ENCODE data around the gene ME3.

The ME3 gene

DNA sequence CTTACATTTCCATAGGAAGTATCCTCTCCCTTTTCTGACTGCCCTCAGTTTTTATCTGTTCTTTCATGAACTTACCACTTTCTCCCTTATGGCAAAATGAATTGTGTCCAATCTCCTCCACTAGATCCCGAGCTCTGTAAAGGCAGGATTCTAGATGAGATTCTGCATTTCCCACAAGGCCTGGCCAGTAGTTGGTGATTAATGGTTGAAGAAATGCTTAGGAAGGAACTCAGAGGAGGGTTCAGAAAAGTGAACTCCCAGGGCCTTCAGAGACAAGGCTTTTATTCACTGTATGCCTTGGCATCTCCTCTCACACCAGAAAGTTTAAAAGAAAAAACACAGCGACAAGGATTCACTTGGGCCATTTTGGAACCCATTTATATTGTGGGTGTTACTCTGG is 231.6 kb downstream of the ME3 start:
- TF ChIP-seq, protein P1, sequence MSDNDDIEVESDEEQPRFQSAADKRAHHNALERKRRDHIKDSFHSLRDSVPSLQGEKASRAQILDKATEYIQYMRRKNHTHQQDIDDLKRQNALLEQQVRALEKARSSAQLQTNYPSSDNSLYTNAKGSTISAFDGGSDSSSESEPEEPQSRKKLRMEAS (IDR thresholded peaks at IDR 0.05) = no peak
- TF ChIP-seq ZBTB7A (IDR thresholded peaks at IDR 0.05; ENCODE audit: low read depth) (no peak), TAF1 (IDR thresholded peaks at IDR 0.05; ENCODE audit: low read depth) (no peak), CEBPB (IDR thresholded peaks at IDR 0.05) (no peak), NFIC (IDR thresholded peaks at IDR 0.05) (no peak), EP300 (IDR thresholded peaks at IDR 0.05; ENCODE audit: borderline replicate concordance) (no peak)
- TF ChIP-seq, protein P2, sequence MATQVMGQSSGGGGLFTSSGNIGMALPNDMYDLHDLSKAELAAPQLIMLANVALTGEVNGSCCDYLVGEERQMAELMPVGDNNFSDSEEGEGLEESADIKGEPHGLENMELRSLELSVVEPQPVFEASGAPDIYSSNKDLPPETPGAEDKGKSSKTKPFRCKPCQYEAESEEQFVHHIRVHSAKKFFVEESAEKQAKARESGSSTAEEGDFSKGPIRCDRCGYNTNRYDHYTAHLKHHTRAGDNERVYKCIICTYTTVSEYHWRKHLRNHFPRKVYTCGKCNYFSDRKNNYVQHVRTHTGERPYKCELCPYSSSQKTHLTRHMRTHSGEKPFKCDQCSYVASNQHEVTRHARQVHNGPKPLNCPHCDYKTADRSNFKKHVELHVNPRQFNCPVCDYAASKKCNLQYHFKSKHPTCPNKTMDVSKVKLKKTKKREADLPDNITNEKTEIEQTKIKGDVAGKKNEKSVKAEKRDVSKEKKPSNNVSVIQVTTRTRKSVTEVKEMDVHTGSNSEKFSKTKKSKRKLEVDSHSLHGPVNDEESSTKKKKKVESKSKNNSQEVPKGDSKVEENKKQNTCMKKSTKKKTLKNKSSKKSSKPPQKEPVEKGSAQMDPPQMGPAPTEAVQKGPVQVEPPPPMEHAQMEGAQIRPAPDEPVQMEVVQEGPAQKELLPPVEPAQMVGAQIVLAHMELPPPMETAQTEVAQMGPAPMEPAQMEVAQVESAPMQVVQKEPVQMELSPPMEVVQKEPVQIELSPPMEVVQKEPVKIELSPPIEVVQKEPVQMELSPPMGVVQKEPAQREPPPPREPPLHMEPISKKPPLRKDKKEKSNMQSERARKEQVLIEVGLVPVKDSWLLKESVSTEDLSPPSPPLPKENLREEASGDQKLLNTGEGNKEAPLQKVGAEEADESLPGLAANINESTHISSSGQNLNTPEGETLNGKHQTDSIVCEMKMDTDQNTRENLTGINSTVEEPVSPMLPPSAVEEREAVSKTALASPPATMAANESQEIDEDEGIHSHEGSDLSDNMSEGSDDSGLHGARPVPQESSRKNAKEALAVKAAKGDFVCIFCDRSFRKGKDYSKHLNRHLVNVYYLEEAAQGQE (IDR thresholded peaks at IDR 0.05; ENCODE audit: low read depth) = no peak

DNA sequence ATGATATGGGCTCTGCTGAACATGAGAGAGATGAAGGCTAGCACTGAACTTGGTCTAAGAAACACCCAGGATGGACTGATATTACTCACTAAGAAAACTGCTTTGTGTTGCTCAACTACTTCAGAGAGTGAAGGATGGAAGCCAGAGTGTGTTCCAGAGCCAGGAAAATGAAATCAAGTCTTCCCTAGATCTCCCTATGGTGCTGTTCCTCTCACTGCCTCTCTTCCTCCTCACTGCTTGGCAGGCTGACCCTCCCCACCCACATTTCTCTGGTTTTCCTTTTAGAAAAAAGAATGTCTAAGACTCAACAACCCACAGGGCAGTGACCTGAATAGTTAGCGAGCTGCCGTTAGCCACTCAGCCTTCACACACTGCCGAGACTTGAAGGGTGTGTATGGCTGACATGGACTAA is 232.1 kb downstream of the ME3 start:
- TF ChIP-seq, protein P1 (IDR thresholded peaks at IDR 0.05) = no peak
- no peak for TF ChIP-seq FOXM1 (IDR thresholded peaks at IDR 0.05; ENCODE audit: borderline replicate concordance, low read depth)
- no peak for TF ChIP-seq CEBPB (IDR thresholded peaks at IDR 0.05)
- no peak for TF ChIP-seq CREB1 (IDR thresholded peaks at IDR 0.05; ENCODE audit: low read depth)
- TF ChIP-seq EGR1 (IDR thresholded peaks at IDR 0.05) = no peak
- TF ChIP-seq EP300 (IDR thresholded peaks at IDR 0.05; ENCODE audit: borderline replicate concordance) = no peak
- no peak for TF ChIP-seq RAD21 (IDR thresholded peaks at IDR 0.05; ENCODE audit: low read depth)
- TF ChIP-seq, protein P3, sequence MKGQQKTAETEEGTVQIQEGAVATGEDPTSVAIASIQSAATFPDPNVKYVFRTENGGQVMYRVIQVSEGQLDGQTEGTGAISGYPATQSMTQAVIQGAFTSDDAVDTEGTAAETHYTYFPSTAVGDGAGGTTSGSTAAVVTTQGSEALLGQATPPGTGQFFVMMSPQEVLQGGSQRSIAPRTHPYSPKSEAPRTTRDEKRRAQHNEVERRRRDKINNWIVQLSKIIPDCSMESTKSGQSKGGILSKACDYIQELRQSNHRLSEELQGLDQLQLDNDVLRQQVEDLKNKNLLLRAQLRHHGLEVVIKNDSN (IDR thresholded peaks at IDR 0.05) = no peak
- TF ChIP-seq YY1 (IDR thresholded peaks at IDR 0.05; ENCODE audit: low read depth) = no peak

DNA sequence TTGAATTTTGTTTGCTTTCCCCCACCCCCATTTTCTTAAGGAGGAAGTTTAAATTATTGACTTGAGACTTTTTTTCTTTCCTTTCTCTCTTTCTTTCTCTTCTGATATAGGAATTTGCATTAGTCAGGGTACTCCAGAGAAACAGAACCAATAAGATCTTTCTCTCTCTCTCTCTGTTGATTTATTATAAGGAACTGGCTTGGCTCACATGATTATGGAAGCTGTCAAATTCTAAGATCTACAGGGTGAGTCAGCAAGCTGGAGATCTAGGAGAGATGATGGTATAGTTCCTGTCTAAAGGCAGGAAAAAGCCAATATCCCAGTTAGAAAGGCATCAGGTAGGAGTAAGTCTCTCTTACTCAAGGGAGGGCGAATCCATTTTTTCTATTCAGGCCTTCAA is 233.7 kb downstream of the ME3 start:
- TF ChIP-seq, protein P2 (IDR thresholded peaks at IDR 0.05; ENCODE audit: low read depth) = no peak
- TF ChIP-seq ZBTB7A (IDR thresholded peaks at IDR 0.05; ENCODE audit: low read depth) (no peak), TEAD4 (IDR thresholded peaks at IDR 0.05) (no peak), EP300 (IDR thresholded peaks at IDR 0.05; ENCODE audit: borderline replicate concordance) (no peak), CREB1 (IDR thresholded peaks at IDR 0.05; ENCODE audit: low read depth) (no peak), NFIC (IDR thresholded peaks at IDR 0.05) (no peak), YY1 (IDR thresholded peaks at IDR 0.05; ENCODE audit: low read depth) (no peak)

DNA sequence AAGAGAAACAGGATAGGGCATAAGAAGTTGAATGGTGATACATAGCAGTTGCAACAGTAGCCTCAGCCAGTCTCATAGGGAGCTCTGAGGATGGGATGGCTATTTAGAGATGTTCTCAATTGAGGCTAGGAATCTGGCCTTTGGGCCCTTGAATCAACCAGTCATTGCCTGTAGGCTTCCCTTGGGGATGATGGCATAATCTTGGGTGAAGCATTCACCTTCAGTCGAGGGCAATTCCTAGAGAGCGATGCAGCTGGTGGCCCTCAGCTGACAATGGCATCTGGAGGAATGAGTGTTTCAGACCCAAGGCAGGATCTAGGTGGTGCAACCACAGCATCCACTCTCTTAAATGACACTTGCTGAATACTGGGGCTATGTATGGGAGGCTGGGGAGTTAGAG is 236.7 kb downstream of the ME3 start:
- TF ChIP-seq EGR1 (IDR thresholded peaks at IDR 0.05) (no peak), NFIC (IDR thresholded peaks at IDR 0.05) (no peak), CREB1 (IDR thresholded peaks at IDR 0.05; ENCODE audit: low read depth) (no peak), ZBTB7A (IDR thresholded peaks at IDR 0.05; ENCODE audit: low read depth) (no peak), FOXM1 (IDR thresholded peaks at IDR 0.05; ENCODE audit: borderline replicate concordance, low read depth) (no peak), YY1 (IDR thresholded peaks at IDR 0.05; ENCODE audit: low read depth) (no peak), RAD21 (IDR thresholded peaks at IDR 0.05; ENCODE audit: low read depth) (no peak), TCF12 (IDR thresholded peaks at IDR 0.05; ENCODE audit: low read depth) (no peak), CEBPB (IDR thresholded peaks at IDR 0.05) (no peak), TEAD4 (IDR thresholded peaks at IDR 0.05) (no peak), TAF1 (IDR thresholded peaks at IDR 0.05; ENCODE audit: low read depth) (no peak), EP300 (IDR thresholded peaks at IDR 0.05; ENCODE audit: borderline replicate concordance) (no peak)
- TF ChIP-seq, protein P2 (IDR thresholded peaks at IDR 0.05; ENCODE audit: low read depth) = no peak
- TF ChIP-seq, protein P3 (IDR thresholded peaks at IDR 0.05) = no peak
- TF ChIP-seq, protein P1 (IDR thresholded peaks at IDR 0.05) = no peak

DNA sequence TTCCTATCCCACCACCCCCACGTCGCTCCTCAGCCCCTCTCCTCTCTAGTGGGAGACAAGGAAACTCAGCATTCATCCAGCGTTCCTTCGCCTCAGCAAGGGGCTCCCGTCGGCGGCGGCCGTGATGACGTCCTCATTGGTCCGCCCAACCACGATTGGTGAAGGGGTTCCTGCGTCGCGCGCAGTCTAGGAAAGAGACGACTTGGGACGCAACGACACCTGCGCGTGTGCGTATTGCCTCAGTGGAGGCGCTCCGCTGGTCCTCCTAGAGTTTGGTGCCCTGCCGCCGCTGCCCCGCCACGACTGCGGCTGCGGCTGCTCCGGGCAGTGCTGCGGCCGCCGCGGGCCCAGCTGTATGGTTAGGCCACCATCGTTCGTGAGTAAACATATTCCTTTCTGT is 241.2 kb downstream of the ME3 start:
- no peak for TF ChIP-seq FOXM1 (IDR thresholded peaks at IDR 0.05; ENCODE audit: borderline replicate concordance, low read depth)
- no peak for TF ChIP-seq TEAD4 (IDR thresholded peaks at IDR 0.05)
- TF ChIP-seq EP300 (IDR thresholded peaks at IDR 0.05; ENCODE audit: borderline replicate concordance) = no peak
- no peak for TF ChIP-seq ZBTB7A (IDR thresholded peaks at IDR 0.05; ENCODE audit: low read depth)
- TF ChIP-seq CEBPB (IDR thresholded peaks at IDR 0.05) = no peak
- no peak for TF ChIP-seq NFIC (IDR thresholded peaks at IDR 0.05)
- TF ChIP-seq, protein P2 (IDR thresholded peaks at IDR 0.05; ENCODE audit: low read depth) = no peak

All from Ishikawa (cell line).